Stomach (tissue), 19 donors: ENCODE data around the gene MBLAC1. TPM values are rescaled to one million over a fixed set of nuclear protein-coding genes. Genes with fewer than 3 reads are reported as not detected.

Source experiments
- DNase-seq, 2 donors: peaks; one replicate each; pipeline versions ENCODE4 v3.0.0 to v3.0.0-alpha.2; 2013 to 2019
- H3K27ac ChIP-seq, 5 donors: fragments of 200-600 bp in 4 of 5; sonication (generic) in 4 of 5; one replicate each; pipeline ENCODE4 v1.5.1; 2013 to 2019; ENCODE audit warnings: mild to moderate bottlenecking in 1 of 5, moderate library complexity in 1 of 5
- H3K27me3 ChIP-seq, 3 donors: fragments of 200-600 bp; sonication (generic); one replicate each; pipeline ENCODE4 v1.5.1; 2017 to 2019; ENCODE audit warnings: mixed run types in 1 of 3
- H3K36me3 ChIP-seq, 4 donors: fragments of 200-600 bp; sonication (generic); 1 replicate in 3 of 4; 2 replicates in 1 of 4; pipeline ENCODE4 v1.5.1; 2016 to 2019
- H3K4me1 ChIP-seq, 4 donors: fragments of 200-600 bp; sonication (generic); one replicate each; pipeline ENCODE4 v1.5.1; 2016 to 2019
- H3K4me3 ChIP-seq, 4 donors: fragments of 200-600 bp; sonication (generic) in 3 of 4; one replicate each; pipeline ENCODE4 v1.5.1; 2016 to 2019; ENCODE audit warnings: mild to moderate bottlenecking in 1 of 4
- H3K9me3 ChIP-seq, 4 donors: fragments of 200-600 bp; sonication (generic); one replicate each; pipeline ENCODE4 v1.5.1; 2016 to 2019
- CTCF ChIP-seq, 7 experiments: fragments of 450-650 bp in 4 of 7; fragments of 200-600 bp in 3 of 7; sonication (generic) in 3 of 7; IDR thresholded peaks; one replicate each; pipeline ENCODE4 v1.5.1; 2016 to 2019; ENCODE audit warnings: antibody characterized with exemption in 7 of 7, control low read depth in 2 of 7, mild to moderate bottlenecking in 1 of 7
- EP300 ChIP-seq: sonication (generic); formaldehyde crosslinking; IDR thresholded peaks from one replicate; pipeline ENCODE4 v1.6.1; 2017; ENCODE audit warnings: antibody characterized with exemption
- POLR2A ChIP-seq, 4 donors: fragments of 450-650 bp; IDR thresholded peaks; one replicate each; pipeline ENCODE4 v1.6.1; 2016; ENCODE audit warnings: antibody characterized with exemption in 4 of 4, control low read depth in 2 of 4, mild to moderate bottlenecking in 1 of 4, moderate library complexity in 1 of 4
- POLR2AphosphoS5 ChIP-seq, 3 donors: sonication (generic); formaldehyde crosslinking; IDR thresholded peaks; one replicate each; pipeline ENCODE4 v1.6.1; 2016; ENCODE audit warnings: antibody characterized with exemption in 3 of 3
- WGBS, 5 donors: extraction: QIAGEN DNeasy Blood & Tissue Kit in 3 of 5; methylation state at CpG; one replicate each; pipeline versions ENCODE4 v1.1.5 to v1.1.7; 2013 to 2018; 5-methylcytosine and 5-hydroxymethylcytosine counted together
- intact Hi-C: fragments of 100-400 bp; cut with DNase I; formaldehyde crosslinking; loops from one replicate; pipeline ENCODE4 v1.15.1; 2023; ENCODE audit warnings: low total_unique reads
- long read RNA-seq, 10 donors: transcript quantifications; one replicate each; lab custom pipeline, GENCODE V29; 2026
- polyA plus RNA-seq, 3 donors: library from polyadenylated mRNA; stranded (reverse); fragments of 200-250 nt; gene quantifications; one replicate each; pipeline ENCODE4 v1.2.3, GENCODE V29; 2013
- total RNA-seq, 5 donors: library from RNA; depleted of rRNA; stranded (reverse); fragments of >200 nt; gene quantifications; one replicate each; pipeline versions ENCODE4 v1.1.0 to v1.2.3, GENCODE V29; 2014 to 2016
- donor health status: healthy with polysubstance abuse.
- donor health status: Bipolar disorder and iron deficiency.
- donor health status: healthy.

The MBLAC1 gene
- total RNA-seq (1 to 10 TPM in 2 of 5 donors, not detected in 3; 1.3 to 6.1 TPM), polyA plus RNA-seq (1 to 10 TPM; 1.3 to 4.2 (median 1.7) TPM)
- long read RNA-seq, donor 1, result 0 reads
- long read RNA-seq, donor 2, result 0 reads
- long read RNA-seq, donor 3, result 0 reads
- long read RNA-seq, donor 4, result 0 reads
- long read RNA-seq, donor 5, result 0 reads
- long read RNA-seq, donor 6, partial matches to known transcripts, result 0 of 1 reads
- long read RNA-seq, donor 6, other reads (novel, unspliced or antisense), result 0 of 1 reads
- long read RNA-seq, donor 7, partial matches to known transcripts, result 0 of 1 reads
- long read RNA-seq, donor 7, other reads (novel, unspliced or antisense), result 0 of 1 reads
- long read RNA-seq, donor 8, partial matches to known transcripts, result 0 of 2 reads
- long read RNA-seq, donor 8, other reads (novel, unspliced or antisense), result 0 of 2 reads
- long read RNA-seq, donor 9, partial matches to known transcripts, result 0 of 1 reads
- long read RNA-seq, donor 9, other reads (novel, unspliced or antisense), result 0 of 1 reads
- long read RNA-seq, donor 10, result 0 reads

- intact Hi-C loops, result no loop called here
- Histone ChIP-seq H3K4me3 (peak within 1 kb of the TSS; percentile 79 to 94 (median 91)), H3K36me3 (peaks cover 0 to 16% (median 0%) of the 10 kb centered on the region in 4 donors), H3K9me3 (no peaks in the 10 kb centered on the region), H3K27ac (peak within 1 kb of the TSS; percentile 97 to 99 (median 99)), H3K4me1 (peaks cover 41 to 59% (median 49%) of the 10 kb centered on the region in 4 donors), H3K27me3 (no peaks in the 10 kb centered on the region)
- no peak for TF ChIP-seq POLR2A (IDR thresholded peaks at IDR 0.05)
- peak in 1 of 7 experiments; percentile 6 for TF ChIP-seq CTCF (IDR thresholded peaks at IDR 0.05)
- peak in 2 of 3 donors; percentile 78 to 83 for TF ChIP-seq POLR2AphosphoS5 (IDR thresholded peaks at IDR 0.05)
- 0 to 1% (median 0%) methylated on average over 39 to 85 of the region's 85 CpGs for WGBS, 5 donors
- DNase-seq, result peak; percentile 90 to 97
These were observed at the start of gene MBLAC1 for GRCh38 chr7:100126931-100127865. MBLAC1 (plus strand) TSS chr7:100126967; CDS start chr7:100127396, 429 bp downstream.

GRCh38 chr7:100077205-100077604, 49.6 kb upstream of the MBLAC1 start:
- WGBS, 5 donors, result 81 to 95% (median 90%) methylated on average over 4 of the region's 4 CpGs
- Histone ChIP-seq H3K4me1 (peaks cover 21 to 44% (median 34%) of the 10 kb centered on the region in 4 donors), H3K9me3 (peaks cover 2 to 12% (median 9%) of the 10 kb centered on the region in 4 donors), H3K27ac (no peak overlapping the region), H3K36me3 (peaks cover 50 to 75% (median 74%) of the 10 kb centered on the region in 4 donors), H3K4me3 (no peak overlapping the region), H3K27me3 (no peaks in the 10 kb centered on the region)
- intact Hi-C loops, result no loop called here
- TF ChIP-seq CTCF (IDR thresholded peaks at IDR 0.05) (no peak), EP300 (no peak), POLR2A (IDR thresholded peaks at IDR 0.05) (no peak), POLR2AphosphoS5 (IDR thresholded peaks at IDR 0.05) (no peak)
- no peak for DNase-seq

GRCh38 chr7:100079024-100079560, 47.7 kb upstream of the MBLAC1 start:
- intact Hi-C loops, result no loop called here
- peak overlapping the region in 1 of 4 donors; percentile 10 for H3K4me3 ChIP-seq
- no peak for TF ChIP-seq POLR2A (IDR thresholded peaks at IDR 0.05)
- TF ChIP-seq CTCF (IDR thresholded peaks at IDR 0.05), result no peak
- TF ChIP-seq EP300, result no peak
- no peak for TF ChIP-seq POLR2AphosphoS5 (IDR thresholded peaks at IDR 0.05)
- no peaks in the 10 kb centered on the region for H3K9me3 ChIP-seq
- no peak for DNase-seq
- H3K4me1 ChIP-seq, result peaks cover 29 to 51% (median 41%) of the 10 kb centered on the region in 4 donors
- no peaks in the 10 kb centered on the region for H3K27me3 ChIP-seq
- H3K27ac ChIP-seq, result no peak overlapping the region
- peaks cover 32 to 56% (median 55%) of the 10 kb centered on the region in 4 donors for H3K36me3 ChIP-seq
- 41 to 66% (median 57%) methylated on average over 7 of the region's 7 CpGs for WGBS, 5 donors
